DMS153 treated with DMSO at 0.1 percent for 48 hours (cell line): ENCODE measurements around the gene CAMTA1.

Experiments
- DNase-seq: peaks from one replicate; lab custom pipeline; 2025; ENCODE audit not compliant: unreplicated experiment; lab: John Stamatoyannopoulos, UW

Gene CAMTA1

DNA sequence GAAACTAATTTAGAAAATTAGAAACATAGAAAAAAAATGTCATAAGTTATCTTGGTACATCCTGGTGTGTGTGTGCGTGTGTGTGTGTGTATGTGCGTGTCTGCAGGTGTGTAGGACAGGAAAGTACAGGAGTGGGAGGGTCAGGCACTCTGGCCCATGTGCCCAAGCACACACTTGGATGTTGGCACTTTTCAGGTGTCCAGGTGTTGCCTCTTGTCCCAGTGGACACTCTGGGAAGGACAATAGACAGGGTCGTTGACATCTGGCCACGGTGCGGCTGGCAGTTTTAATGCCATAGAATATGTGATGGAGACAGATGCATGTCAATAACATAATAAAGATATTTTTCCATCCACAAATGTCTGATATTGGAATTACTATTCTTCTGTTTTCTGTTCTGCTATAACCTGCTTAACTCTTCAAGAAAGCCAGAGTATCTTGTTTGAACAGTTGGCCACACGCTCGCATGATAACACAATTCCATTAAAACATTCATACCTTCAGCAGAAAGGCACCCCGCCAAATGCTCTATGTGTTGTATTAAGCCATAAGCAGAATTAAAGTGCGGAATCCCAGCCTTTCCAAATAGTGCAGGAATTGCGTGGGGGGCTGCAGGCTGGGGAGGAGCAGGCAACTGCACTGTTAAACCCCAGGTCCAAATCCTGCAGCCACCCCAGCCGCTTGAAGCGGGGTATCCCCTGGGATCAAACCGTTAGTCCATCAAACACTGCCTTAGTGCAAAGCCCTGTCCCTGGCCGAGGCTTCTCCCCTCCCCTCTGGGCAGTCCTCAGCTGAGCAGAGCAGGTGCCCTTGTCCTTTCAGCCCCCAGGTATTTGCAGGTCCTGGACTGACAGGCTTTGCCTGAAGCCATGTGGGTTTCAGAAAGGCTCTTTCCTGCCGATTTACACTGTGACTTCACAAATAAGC is 390.0 kb downstream of the CAMTA1 start:
- no peak for DNase-seq

- DNase-seq, result no peak
Measured at GRCh38 chr1:7177021-7177420, 391.8 kb downstream of the CAMTA1 start.

DNA sequence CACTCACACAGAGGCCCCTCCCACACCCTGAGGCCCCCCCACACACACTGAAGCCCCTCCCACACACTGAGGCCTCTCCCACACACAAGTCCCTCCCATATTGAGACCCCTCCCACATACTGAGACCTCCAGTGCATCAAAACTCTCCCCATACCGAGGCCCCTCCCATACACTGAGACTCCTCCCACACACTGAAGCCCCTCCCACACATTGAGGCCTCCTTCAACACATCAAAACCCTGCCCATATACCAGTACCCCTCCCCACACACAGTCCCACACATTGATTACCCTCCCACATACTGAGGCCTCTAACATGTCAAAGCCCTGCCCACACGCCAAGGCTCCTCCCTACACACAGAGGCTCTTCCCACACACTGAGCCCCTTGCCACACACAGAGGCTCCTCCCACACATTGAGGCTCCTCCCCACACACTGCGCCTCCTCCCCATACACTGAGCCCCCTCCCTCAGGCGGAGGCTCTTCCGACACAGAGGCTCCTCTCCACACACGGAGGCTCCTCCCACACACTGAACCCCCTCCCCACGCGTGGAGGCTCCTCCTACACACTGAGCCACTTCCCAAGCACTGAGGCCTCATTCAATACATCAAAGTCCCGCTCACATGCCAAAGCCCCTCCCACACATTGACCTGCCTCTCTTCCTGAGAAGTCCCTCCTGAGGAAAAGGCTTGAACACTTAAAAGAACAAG is 392.3 kb downstream of the CAMTA1 start:
- DNase-seq, result no peak

GRCh38 chr1:7178336-7178735 is 393.1 kb downstream of the CAMTA1 start:
- DNase-seq, result no peak

- DNase-seq, result no peak
Measured at GRCh38 chr1:7178741-7179140, 393.5 kb downstream of the CAMTA1 start.

DNA sequence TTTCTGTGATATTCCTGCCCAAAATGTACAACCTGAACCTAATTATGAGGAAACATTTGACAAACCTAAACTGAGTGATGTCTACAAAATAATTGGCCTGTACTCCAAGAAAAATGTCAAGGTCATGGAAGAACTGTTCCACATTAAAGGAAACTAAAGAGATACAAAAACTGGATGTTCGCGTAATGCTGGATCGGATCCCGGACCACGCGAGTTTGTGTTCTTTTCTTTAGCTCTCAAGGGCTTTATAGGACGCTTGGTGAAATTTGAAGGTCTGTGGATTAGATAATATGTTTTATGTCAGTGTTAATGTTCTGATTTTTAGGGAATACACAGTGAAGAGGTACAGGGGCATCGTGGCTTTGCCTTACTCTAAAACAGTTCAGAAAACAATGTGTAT is 400.5 kb downstream of the CAMTA1 start:
- DNase-seq, result no peak

GRCh38 chr1:7186382-7187111 is 401.3 kb downstream of the CAMTA1 start:
- DNase-seq, result no peak

GRCh38 chr1:7187112-7187493 is 401.8 kb downstream of the CAMTA1 start:
- DNase-seq, result no peak

DNA sequence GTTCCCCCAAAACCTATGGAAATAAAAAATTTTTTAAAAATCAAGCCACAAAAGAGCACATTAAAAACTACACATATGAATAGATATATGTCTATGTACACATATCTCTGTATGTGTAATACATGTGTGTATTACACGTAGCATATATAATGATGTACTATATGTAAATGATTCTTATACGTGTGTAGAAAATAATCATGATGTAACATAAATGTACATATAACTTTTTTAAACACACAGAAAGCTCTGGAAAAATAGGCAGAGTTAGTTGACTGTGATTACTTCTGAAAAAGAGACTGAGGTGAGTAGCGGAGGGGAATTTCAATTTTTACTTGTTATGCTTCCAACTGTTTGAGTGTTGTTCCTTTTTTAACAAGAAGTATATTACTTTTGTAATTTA is 405.0 kb downstream of the CAMTA1 start:
- no peak for DNase-seq

- DNase-seq, result no peak
Measured at GRCh38 chr1:7192453-7192852, 407.2 kb downstream of the CAMTA1 start.

DNA sequence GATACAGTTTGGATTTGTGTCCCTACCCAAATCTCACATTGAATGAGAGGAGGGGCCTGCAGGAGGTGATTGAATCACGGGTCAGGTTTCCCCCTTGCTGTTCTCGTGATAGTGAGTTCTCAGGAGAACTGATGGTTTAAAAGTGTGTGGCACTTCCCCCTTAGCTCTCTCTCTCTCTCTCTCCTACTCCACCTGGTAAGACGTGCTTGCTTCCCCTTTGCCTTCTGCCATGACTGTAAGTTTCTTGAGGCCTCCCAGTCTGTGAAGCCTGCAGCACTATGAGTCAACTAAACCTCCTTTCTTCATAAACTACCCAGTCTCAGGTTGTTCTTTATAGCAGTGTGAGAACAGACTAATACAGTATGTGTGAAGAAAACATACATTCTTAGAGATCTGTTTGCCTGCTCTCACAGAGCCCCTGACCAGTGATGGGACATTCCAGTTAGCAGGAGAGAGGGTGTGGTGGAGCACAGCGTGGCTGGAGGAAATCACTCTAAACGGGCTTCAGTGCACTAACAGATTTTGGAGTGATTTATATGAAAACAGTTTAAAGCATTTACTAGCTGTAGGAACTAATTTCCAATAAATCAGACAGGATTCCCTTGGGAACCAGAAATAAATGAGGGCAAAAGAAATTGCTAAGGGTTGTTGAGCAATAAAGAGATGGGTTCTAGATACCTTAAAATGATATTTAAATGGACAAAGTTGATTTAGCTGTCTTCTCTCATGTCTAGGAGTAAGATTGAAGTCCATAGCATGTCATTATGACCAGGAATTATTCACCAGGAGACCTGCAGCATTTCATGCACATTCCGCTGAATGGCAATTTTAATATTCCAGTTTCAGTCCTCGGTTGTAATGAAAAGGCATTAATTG is 411.0 kb downstream of the CAMTA1 start:
- DNase-seq, result no peak

GRCh38 chr1:7198664-7199063 is 413.4 kb downstream of the CAMTA1 start:
- DNase-seq, result no peak

- DNase-seq, result no peak
Measured at GRCh38 chr1:7199077-7199779, 414.0 kb downstream of the CAMTA1 start.

DNA sequence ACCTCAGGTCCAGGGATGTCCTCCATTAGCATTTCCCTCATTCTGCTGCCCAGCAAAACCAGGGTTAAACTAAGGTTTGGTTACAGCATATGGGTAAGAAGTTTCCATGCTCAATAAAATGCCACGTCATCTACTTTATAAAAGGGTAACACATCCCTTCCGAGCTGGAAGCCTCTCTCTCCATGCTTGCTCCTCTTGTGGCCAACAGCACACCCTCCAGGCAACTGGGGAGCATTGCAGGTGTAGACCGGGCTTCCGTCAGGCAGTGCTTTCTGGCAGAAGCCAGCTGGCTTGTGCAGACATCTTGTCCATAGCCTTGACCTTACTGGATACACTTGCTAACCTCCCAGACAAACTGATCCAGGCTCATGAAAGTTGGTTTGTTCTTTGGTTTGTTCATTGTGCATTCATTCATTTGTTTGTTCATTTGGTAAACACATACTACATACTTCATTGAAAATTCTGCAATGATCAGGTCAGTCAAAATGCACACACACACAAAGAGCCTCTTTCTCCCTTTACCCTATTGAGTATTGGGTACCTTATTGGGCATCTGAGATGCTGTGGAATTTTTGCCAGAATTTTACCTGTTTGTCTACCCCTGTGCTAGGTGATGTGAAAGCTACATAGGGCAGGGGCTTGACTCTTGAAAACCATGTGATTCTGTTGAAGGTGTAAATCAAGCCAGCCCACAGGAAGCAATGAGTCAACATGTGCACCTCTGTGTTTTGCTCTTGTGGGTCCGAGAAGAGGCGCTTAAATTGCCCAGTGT is 422.8 kb downstream of the CAMTA1 start:
- DNase-seq, result peak; percentile 23

- DNase-seq, result no peak
Measured at GRCh38 chr1:7208647-7209180, 423.5 kb downstream of the CAMTA1 start.

- no peak for DNase-seq
Measured at GRCh38 chr1:7209336-7209735, 424.1 kb downstream of the CAMTA1 start.

DNA sequence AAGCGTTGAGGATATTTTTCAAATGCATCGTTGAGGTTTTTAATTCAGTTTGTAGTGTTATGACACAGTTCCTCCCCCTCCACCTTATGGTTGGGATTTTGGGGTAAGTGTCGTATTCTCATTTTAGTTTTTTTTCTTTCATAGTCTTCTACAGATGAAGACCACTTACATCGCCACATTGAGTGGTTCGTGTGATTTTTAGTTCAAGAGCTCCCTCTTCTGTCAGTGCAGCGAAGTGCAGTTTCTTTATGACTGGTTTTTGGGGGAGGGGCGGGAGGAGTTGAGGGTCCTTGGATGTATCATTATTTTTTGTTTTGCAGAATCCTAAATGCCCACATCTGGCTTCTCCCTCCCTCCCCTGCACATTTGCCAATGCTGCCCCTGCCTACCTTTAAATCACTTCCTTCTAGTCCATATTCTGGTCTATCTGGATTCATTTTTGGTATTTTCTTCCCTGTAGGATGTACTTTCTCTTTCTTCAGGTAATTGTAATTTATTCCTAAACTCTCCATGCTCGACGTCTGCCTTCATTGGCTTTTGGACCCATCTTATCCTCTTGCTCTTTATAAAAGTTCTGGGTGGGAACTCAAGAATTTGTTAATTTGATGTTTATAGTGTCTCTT is 433.1 kb downstream of the CAMTA1 start:
- peak; percentile 68 for DNase-seq

DNA sequence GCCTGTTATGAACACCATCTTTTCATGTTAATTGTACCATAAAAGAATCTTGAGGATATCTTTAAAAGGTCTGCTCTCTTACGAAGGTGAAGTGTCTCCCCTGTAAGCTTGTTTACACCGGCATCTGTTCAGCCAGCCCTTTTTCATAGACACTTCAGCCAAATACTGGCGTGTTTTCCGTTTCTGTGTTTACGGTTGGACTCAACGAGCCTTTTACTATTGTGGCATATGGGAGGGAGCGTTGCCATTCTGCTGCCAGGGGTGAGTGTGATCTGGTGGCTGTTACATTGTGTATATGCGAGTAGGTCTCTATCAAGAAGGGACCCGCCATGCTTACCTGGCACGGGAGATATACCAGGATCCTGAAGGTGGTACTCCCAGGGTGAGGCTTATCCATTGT is 433.8 kb downstream of the CAMTA1 start:
- DNase-seq, result peak; percentile 79

DNA sequence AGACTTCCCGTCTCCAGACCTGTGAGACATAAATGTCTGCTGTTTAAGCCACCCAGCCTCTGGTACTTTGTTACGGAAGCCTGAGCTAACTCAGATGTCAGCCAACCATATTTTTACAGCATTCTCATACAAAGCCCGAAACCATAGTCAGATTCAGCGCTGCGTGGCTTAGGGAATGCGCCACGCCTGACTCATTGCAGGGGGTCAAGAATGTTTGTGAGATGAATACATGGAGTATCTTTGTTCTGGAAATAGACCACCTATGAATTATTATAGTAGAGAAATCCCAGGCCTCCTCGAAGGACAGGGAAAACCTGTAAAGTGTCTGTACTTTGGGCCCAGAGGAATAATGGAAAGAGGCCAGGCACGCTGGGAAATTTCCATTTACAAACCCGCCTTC is 434.8 kb downstream of the CAMTA1 start:
- no peak for DNase-seq
